Cerebellar cortex (tissue), 1 donor: ENCODE measurements around the gene FGD2.
A peak's percentile ranks its signal among the peaks of the same experiment; 100 is the strongest.

Experiments
- DNase-seq: peaks from one replicate; pipeline ENCODE4 v3.0.0-alpha.2; 2015; ENCODE audit warnings: low spot score

The FGD2 gene

GRCh38 chr6:36970892-36971842, 34.3 kb upstream of the FGD2 start:
- no peak for DNase-seq

- DNase-seq, result no peak
These were observed 33.4 kb upstream of the FGD2 start for GRCh38 chr6:36971921-36972673.

- no peak for DNase-seq
These were observed 32.3 kb upstream of the FGD2 start for GRCh38 chr6:36973190-36973589.

- no peak for DNase-seq
These were observed 31.8 kb upstream of the FGD2 start for GRCh38 chr6:36973647-36974046.

- DNase-seq, result no peak
These were observed 30.0 kb upstream of the FGD2 start for GRCh38 chr6:36975231-36976006.

GRCh38 chr6:36976007-36976264, 29.5 kb upstream of the FGD2 start:
- no peak for DNase-seq

GRCh38 chr6:36976509-36976908, 28.9 kb upstream of the FGD2 start:
- DNase-seq, result no peak

- no peak for DNase-seq
These were observed 28.5 kb upstream of the FGD2 start for GRCh38 chr6:36976931-36977330.

GRCh38 chr6:36977470-36977941, 27.9 kb upstream of the FGD2 start:
- DNase-seq, result no peak

GRCh38 chr6:36978421-36979346, 26.8 kb upstream of the FGD2 start:
- DNase-seq, result no peak

- DNase-seq, result peak; percentile 88
These were observed 26.1 kb upstream of the FGD2 start for GRCh38 chr6:36979347-36979742.

- no peak for DNase-seq
These were observed 25.3 kb upstream of the FGD2 start for GRCh38 chr6:36980129-36980528.

GRCh38 chr6:36980876-36981619, 24.4 kb upstream of the FGD2 start:
- DNase-seq, result peak; percentile 37

- DNase-seq, result no peak
These were observed 21.9 kb upstream of the FGD2 start for GRCh38 chr6:36983538-36983937.

- DNase-seq, result peak; percentile 17
These were observed 20.7 kb upstream of the FGD2 start for GRCh38 chr6:36984581-36985416.

- DNase-seq, result no peak
These were observed 20.0 kb upstream of the FGD2 start for GRCh38 chr6:36985417-36985807.

GRCh38 chr6:36985808-36986703, 19.4 kb upstream of the FGD2 start, which contains the start of gene MTCH1:
TSS of gene MTCH1 (minus strand) at chr6:36986196. CDS start at chr6:36986173, 23 bp downstream.
- DNase-seq, result peak; percentile 93

- DNase-seq, result no peak
These were observed 18.8 kb upstream of the FGD2 start for GRCh38 chr6:36986704-36987047.

- no peak for DNase-seq
These were observed 16.2 kb upstream of the FGD2 start for GRCh38 chr6:36989264-36989663.
